ENCODE data around the gene MTA2.

The MTA2 gene

GRCh38 chr11:62545437-62546243, 56.0 kb downstream of the MTA2 start:
- no peak for DNase-seq

GRCh38 chr11:62544581-62545436, 56.9 kb downstream of the MTA2 start:
- DNase-seq, result no peak

GRCh38 chr11:62543680-62544444, 57.8 kb downstream of the MTA2 start:
- DNase-seq, result no peak
